GM18511 (cell line): ENCODE measurements around the gene SOCS7.

ENCODE experiments used
- ATAC-seq: cut with Tn5 transposase; IDR thresholded peaks from one replicate; pipeline ENCODE4 v1.9.1; 2021; ENCODE audit warnings: mild to moderate bottlenecking, moderate library complexity; ENCODE audit not compliant: unreplicated experiment

SOCS7 gene

DNA sequence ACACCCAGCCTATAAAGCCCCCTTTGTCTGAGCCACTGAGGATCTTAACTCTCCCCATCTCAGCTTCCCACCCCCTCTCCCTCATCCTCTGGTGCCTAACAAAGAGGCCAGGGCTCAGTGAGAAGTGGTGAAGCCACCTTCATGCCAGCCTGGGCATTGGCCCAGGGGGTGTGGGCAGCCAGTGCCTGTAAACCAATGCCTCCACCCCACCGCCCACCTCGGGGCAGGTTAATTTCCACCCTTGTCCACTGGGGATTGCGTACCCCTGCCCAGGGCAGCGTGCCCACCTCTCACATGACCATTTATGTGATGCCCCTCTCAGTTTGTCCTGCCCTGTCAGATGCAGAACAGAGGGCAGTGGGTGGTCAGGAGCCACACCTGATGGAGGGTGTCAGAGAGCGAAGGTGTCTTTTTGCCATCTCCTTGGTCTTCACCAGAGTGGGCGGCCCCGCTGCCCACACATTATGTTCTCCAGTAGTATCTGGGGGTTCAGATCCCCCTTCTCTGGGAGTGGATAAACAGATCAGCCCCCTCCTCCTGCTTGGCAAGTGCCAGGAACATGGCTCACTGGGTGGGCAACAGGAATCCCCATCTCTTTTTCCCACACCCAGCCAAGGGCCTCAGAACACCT lies 66.5 kb downstream of the SOCS7 start:
- no peak for ATAC-seq

DNA sequence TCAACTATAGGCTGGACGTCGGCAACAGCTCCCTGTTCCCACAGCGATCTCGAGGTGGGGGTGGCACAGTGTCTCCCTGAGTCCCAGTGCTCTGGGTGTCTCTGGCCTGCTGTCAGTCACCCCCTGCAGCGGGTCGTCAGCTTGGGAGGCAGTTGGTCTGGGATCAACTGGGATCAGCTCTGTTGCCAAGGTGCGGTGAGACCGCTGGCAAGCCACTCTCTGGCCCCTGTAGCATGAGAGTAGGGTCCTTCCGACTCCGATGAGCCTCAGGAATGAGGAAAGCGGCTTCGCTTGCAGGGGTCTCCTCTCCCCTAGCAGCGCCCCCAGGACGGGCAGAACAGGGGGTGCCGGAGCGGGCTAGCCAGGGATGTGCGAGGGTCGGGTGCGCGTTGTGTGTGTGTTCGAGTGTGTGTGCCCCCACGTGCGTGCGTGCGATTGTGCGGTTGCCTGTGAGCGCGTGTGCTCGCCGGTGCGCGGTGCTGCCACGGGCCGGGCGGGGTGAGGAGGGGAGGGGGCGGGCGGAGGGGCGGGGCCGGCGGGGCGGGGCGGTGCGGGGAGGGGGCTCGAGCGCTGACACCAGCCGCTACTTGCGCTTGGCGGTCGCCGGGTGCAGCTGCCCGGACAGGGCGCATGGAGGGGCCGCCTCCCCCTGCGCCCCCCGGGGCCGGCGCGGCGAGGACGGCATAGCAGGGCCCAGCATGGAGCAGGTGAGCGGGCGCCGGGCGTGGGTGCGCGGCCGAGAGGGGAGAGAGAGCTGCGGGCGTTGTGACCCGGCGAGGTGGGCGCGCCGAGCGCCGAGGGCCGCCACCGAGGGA lies 67.3 kb downstream of the SOCS7 start:
- ATAC-seq, result no peak

DNA sequence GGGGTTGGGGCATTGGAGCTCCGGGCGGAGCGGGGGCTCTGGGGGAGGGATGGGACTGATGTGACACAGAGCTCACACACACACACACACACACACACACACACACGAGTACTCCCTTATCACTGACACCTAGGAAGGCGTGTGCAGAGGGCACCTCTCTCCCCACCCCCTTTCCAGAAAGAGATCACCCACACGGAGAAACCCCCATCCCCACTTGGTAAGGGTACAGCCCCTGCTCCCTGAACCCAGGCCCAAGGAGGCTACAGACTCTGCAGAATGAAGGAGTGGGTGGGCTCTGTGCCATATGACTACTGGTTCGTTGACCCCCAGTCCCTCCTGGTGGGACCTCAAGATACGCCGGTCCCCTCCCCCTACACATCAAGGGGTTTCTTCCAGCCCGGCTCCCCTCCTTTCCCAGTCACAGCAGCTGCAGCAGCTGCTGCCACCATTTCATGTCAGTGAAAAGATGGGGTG lies 67.9 kb downstream of the SOCS7 start:
- ATAC-seq, result no peak

DNA sequence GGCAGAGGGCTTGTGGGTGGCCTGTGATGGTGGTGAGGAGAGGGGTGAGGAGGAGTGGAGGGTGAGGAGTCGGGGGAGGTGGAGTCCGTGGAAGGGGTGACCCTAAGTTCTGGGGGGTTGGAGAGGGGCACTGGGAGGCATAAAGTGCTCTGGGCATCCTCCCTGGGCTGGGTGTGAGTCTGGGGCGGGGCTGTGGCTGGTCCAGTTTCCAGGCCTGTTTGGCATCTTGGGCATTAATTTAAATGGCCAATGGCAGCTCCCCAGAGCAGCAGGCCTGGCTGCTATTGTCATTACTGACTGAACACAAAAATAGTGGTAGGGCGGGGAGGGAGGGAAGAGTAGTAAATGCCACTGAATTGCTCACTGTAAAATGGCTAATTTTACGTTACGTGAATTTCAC lies 68.9 kb downstream of the SOCS7 start:
- no peak for ATAC-seq

DNA sequence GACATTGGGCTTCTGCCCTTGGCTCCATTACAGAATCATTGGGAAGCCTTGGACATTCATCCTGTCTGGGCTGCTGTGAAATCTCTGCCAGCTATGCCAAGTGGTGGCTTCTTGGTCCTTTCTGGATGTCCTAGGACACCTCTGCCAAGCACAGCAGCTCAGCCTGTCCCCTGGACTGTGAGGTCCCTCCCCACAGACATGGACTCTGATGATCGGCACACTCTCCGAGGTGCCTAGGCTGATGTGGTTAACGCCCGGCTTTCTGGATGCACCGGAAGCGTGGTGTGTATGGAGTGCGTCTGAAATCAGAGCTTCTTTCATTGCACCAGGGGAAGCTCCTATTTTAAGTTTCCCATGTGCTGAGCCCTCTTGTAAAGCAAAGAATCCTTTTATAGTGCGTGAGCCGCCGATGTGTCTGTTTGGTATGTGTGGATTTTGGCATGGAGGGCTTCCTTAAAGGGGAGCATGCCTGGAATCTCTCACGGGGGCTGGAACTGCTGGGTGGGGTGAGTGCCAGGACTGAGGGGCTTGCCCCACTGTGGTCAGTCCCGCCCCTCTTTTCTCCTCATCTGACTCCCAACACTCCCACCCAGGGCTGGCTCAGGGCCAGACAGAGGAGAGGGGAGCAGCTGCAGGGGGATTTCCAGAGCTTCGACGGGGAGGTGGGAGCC lies 69.7 kb downstream of the SOCS7 start:
- no peak for ATAC-seq

DNA sequence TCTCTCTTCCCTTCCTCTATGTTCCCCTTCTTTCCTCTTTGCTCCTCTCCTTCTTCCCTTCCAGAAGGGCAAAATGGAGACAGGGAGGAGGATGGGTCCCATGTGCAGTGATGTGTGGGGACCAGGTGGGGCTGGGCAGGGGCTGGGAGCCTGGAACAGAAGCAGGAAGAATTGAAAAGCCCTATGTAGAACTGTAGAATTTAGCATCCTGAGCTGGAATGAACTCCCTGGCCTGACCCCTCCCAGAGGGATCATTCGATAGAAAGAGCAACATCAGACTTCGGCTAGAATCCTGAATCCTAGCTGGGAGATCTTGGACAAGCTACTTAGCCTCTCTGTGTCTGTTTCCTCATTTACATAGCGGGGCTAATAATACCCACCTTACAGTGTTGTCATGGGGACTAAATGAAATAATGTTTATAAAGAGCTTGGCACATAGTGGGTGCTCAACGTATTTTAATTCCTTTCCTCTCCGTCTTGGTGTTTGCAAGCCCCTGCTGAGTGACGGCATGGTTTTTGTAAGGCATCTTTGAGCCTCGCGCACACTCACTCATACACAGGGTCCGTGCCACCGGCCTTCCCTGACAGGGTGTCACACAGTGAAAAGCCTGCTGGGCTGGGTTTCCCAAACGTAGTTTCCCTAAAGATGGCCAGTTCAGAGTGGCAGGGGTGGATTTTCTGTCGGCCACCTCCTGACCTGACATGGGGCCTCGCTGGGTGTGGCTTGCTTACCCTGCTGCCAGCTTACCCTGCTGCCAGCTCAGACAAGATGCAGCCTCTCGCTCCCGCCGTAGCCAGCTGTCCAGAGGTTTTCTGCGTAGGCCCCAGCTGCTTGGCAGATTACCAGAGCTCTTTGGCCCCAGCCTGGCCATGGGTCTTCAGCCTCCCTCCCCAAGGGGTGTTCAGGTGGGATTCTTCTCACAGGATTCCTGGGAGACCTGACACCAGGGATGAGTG lies 70.5 kb downstream of the SOCS7 start:
- ATAC-seq, result no peak

DNA sequence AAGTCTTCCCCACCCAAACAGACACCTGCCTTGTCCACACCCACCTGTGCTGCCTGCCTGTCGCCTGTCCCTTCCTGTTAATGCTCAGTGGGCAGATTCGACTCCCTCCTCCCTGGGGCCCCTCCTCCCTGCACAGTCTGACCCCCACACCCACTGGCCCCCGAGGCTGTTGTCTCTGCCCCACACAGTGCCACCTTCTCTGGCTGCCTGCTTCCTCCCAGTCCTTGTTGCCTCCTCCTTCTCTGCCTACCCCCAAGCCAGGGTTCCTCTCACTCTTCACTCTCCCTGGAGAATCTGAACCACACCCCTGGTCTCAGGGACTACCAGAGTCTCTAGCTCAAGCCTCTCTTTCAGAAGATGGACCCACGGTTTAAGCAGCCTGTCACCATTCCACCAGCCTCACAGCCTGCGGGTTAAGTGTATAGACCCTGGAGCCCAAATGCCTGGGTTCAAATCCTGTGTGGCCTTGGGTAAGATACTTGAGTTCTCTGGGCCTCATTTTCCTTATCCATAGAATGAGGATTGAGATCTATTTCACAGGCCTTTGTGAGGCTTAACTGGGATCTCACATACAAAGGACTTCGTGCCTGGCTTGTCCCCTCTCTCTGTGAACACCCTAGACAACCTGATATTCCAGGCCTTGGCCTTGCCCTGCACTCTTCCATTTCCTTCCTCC lies 72.8 kb downstream of the SOCS7 start:
- no peak for ATAC-seq

DNA sequence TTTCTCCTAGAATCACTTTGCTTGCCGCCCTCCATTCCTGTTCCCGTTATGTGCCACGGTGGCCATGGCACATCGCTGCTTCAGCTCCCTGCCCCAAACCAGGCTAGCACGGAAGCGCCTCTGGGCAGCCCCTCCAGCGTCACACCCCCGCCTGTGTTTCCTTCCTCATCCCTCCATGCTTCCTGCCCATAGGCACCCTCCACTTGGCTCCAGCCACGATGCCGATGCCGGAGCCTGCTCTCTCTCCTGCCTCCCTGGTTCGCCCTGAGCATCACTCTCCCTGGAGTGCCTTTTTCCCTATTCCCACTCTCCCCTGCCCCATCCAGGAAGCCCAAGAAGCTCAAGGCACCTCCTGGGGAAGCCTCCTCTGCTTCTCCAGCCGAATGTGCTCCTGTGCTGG lies 73.4 kb downstream of the SOCS7 start:
- ATAC-seq, result no peak

DNA sequence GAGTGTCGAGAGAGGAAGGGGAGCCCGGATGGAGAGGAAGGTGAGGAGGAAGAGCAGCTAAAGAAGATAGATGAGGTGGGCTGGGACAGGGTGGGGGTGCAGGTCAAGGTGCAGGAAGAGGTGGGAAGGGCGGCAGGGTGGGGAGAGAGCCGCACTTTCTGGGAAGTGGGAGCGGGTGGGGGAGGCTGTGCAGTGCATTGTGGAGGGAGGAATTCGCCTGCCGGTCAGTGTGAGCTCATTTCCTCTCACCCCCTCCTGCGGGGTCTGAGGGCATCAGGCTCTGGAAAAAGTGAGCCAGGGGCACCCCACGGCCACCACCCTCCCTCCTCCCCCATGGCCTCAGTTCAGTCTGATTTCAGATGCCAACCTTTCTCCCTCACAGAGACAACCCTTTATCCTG lies 74.1 kb downstream of the SOCS7 start:
- no peak for ATAC-seq

DNA sequence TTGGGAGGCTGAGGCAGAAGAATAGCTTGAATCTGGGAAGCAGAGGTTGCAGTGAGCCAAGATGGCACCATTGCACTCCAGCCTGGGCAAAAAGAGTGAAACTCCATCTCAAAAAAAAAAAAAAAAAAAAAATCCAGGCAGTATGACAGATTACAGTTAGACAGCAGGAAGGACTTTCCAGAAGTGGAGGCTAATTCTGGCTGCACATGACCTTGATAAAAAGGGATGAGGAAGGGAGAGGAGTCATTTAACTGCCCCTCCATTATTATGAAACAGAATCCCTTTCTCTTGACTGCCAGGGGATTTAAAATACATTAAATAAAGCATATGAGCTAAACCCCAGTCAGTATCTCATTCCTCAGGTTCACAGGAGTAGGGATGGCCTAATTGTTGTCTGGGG lies 74.8 kb downstream of the SOCS7 start:
- ATAC-seq, result no peak

DNA sequence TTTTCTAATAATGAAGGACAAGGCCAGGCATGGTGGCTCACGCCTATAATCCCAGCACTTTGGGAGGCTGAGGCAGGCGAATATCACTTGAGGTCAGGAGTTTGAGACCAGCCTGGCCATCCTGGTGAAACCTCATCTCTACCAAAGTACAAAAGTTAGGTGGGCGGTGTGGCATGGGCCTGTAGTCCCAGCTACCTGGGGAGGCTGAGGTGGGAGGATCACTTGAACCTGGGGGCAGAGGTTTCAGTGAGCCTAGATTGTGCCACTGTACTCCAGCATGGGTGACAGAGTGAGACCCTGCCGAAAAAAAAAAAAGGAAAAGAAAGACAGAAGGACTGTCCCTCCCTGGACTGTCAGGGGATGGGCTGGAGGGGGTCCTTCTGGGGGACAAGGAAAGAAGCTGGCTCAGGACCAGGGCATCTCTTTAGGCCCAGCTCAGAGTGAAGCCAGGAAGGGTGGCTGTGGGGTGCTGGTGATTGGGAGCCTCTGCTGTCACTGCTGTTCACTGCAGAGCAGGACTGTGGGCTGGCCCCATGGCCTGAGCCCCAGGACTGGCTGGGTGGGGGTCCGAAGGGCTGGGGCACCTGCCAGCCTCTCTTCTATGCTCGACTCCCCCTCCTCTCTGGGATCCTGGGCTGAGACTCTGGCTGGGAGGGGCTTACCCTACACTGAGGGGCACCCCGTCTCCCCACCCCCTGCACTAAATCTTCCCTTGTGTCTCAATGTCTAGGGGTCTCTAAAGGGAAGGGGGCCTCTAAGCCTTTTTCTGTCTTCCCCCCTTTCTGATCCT lies 75.7 kb downstream of the SOCS7 start:
- no peak for ATAC-seq

DNA sequence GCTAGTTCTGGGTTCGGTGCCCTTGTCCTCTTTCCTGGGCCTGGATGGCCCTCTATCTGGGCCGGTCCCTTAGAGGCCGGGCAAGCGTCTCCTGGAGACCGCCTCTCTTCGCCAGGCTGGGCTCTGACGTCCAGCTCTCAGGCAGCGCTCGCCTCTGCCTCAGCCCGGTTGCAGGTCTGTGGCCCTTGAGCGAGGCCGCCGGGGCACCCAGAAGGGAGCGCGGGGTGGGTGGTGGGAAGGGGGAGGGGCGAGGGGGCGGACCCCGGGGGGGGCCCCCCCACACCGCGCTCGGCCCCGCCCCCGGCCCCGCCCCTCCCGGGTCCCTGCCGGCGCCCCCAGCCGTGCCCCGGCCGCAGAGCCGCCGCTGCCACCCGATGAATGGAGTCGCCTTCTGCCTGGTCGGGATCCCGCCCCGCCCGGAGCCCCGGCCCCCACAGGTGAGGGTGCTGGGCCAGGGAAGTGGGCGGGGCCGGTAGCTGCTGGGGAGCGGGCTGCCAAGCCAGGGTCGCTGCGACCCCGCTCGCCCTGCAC lies 76.5 kb downstream of the SOCS7 start, which contains the start of gene ARHGAP23:
ARHGAP23 (plus strand) TSS at position 353 of the 531 bp plus-strand sequence; CDS start at position 375, 22 bp downstream.
- no peak for ATAC-seq

DNA sequence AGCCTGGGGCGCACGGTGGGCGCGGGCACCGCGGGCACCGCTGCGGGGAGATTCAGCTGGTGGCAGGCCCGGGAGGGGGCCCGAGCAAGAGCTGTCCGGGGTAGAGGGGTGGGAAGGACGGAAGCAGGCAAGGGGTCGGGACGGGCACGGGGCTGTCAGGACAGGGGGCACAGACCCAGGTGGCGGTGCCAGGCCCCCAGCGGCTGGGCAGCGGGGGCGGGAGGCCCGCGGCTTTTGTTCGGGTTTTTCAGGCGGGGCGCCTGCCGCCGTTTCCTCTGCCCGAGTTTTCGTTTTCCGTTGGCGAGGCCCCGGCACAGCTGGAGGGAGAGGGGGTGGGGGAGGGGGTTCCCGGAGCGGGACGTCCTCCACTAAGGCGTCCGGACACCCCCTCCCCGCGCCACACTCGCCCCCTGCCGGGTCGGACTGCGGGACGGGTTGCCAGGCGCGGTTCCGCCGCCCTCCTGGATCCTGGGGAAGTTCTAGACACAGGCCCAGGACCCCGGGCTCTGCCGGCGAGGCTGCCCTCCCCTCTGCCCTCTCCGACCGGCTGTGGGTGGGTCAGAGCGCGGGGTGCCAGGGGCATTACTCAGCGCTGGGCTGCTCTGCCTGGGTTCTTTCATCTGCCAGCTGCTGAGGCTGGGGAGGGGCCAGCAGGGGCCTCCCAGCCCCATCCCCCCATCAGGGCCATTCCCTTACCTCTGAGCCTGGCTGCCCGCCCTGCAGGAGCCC lies 77.2 kb downstream of the SOCS7 start:
- ATAC-seq, result no peak

DNA sequence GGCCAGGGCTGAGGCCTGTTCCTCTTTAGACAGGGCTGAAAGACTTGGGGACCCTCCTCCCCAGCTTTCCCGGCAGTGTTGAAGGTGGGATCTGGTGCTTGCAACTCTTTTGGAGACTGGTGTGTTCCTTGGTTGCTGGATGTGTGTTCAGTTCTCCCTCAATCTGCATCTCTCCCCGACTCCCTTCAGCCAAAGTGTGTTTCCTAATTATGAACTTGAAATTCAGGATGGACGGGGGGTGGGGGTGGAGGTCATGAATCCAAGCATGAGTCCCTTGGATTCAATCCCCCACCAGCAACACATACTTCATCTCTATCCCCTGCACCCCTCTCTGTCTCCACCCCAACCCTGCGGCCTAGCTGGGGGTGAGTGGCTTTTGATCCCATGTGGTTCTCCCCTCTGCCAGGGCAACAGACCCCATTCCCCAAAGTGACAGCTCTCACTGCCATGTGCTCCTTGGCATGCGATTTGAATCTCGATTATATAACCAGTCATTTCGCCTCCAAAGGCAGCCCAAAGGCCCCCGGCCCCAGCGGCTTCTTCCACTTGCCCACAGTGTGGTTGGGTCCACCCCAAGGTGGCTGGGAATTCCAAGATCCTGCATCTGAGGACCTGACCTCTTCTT lies 77.9 kb downstream of the SOCS7 start:
- no peak for ATAC-seq

DNA sequence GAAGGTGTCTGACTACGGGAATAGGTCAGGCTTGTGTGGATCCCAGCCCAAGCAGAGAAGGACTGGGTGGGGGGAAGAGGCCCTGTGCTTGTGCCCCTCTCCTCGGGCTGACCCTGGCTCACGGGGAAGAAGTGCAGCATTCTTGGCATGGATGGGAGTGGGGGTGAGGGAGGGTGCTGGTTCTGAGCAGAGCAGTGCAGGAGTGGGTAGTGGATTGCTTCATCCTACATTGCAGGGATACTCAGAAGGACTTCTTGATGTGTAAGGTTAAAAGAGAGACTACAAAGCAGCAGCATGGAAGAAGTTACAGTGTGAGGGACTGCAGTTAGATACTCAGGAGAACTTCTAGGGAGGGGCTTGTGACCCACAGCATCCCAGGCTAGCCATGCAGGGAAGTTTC lies 78.7 kb downstream of the SOCS7 start:
- ATAC-seq, result no peak

DNA sequence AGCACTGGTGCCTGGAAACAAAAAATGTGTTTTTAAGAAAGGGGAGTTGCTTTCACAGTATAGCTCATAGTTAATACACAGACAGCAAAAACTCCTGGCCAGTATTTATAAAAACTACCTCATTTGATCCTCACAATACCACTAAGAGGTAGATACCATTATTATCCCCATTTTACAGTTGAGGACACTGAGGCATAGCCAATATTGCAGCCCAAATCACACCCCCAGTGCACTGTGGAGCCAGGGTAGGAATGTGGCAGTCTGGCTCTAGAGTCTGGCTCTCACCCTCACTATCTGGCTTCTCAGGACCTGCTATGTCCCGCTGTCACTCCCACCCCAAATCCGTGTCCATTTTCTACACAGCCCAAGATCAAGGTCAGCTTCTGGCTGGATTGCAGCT lies 79.2 kb downstream of the SOCS7 start:
- ATAC-seq, result no peak

DNA sequence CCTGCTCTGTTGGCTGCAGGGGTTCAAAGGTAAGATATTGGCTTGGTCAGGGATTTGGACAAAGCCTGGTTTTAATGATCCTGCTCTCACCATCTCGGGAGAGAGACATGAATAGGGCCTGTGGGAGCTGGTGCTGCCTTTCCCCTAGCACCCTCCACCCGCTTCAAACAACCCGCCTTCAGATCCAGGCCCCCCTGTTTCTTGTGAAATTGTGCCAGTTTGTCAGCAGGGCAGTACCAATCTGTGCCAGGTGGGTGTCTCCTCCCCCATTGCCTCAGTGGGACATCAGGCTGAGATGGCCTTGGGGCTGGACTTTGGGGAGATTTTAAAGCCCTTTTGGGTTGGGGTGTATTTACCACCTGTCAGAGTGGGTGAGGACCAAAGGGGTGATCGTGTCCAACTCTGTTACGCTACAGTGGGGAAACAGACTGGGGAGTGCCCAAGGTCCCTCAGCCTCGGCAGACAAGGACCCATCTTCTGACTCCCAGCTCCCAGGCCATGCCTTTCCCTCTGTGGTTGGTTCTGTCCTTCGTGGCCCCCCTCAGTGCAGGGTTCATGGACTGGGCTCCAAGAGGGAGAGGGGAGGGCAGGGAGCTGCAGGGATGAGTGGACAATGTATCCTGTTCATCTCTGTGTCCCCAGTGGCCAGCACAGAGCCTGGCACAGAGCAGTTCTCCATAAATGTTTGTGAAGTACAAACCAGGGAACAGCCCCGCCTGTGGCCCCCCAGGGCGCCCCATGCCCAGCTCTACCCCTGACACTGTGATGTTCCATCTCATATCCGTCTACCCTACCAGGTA lies 79.9 kb downstream of the SOCS7 start:
- ATAC-seq, result no peak
